Fibroblast of peridontal ligament (primary cell): Measurements from ENCODE around the gene SELENOW.

Experiments
- DNase-seq: peaks from one replicate; pipeline ENCODE4 v3.0.0-alpha.2; 2010; ENCODE audit errors: extremely low read depth

SELENOW gene

GRCh38 chr19:47820410-47820809 is 41.9 kb downstream of the SELENOW start:
- DNase-seq, result no peak

- no peak for DNase-seq
Measured at GRCh38 chr19:47821460-47822020, 43.0 kb downstream of the SELENOW start, which contains the start of gene CRX. TSS of gene CRX (plus strand) at chr19:47821937. CDS start at chr19:47834444, 12,507 bp downstream.

- no peak for DNase-seq
Measured at GRCh38 chr19:47824396-47824795, 45.9 kb downstream of the SELENOW start.

GRCh38 chr19:47826800-47827199 is 48.3 kb downstream of the SELENOW start:
- no peak for DNase-seq

GRCh38 chr19:47832723-47833122 is 54.2 kb downstream of the SELENOW start:
- DNase-seq, result no peak
